Stimulated activated CD4-positive, alpha-beta T cell treated with anti-CD3 and anti-CD28 coated beads, Interleukin-2, amount 100 ng/mL, for 48 hours (primary cell): ENCODE data around the gene SPON1.

Source experiments
- DNase-seq, 2 donors: peaks; one replicate each; pipeline ENCODE4 v3.0.0-alpha.2; 2020

SPON1 gene

DNA sequence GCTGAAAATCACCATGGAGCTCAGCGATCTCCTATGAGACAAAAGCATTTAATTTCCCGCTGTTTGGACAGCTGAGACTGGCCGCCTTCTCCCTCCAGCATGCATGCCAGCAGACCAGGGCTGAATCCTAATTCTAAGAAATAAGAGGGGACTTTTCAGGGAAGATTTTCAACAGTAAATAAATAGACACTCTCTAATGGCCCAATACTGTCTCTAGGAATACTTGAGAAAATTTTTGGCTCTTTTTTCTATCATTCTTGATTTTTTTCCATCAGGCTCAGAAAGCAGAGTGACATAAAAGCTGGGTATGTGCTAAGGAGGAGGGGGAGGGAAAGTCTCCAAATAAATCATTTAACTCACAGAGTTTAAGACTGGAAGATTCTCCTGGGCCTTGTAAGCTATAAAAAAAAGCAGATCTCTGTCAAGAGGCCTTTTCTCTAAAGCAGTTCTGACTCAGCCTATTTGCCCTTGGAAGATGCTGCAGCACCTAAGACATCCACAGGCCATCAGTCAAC, 17.6 kb upstream of the SPON1 start:
- no peak for DNase-seq

DNA sequence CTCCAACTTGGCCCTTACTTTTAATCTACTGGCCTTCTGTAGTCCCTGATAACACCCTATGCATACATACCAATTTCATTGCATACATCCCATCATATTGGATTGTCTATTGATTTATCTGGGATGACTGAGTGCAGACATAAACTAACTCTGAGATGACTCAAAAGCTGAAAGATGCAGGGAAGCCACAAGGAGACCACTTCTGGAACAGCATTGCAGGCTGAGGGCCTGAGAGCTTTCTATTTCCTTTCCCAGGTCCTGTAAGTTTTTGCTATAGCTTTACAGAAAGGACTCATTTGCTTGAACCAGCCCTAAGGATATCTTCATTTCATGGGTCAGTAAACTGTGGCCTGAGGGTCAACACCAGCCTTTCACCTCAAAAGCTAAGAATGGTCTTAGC, 15.1 kb upstream of the SPON1 start:
- no peak for DNase-seq

DNA sequence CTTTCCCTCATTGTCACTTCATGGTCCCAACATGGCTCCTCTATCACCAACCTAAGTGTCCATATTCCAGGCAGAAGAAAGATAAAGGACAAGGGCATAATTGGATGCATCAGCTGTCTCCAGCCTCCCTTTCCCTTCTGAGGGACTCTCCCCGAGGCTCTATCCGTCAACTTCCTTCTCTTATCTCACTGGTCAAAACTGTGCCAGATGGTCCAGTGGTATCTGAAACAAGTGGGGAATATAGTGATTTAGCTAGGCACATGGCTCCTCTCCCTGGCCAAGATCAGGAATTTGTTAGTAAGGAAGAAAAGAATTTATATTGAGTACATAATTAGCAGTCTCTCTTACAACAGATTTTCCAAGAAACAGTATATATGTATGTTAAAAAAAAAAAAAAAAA, 12.6 kb upstream of the SPON1 start:
- DNase-seq = no peak

DNA sequence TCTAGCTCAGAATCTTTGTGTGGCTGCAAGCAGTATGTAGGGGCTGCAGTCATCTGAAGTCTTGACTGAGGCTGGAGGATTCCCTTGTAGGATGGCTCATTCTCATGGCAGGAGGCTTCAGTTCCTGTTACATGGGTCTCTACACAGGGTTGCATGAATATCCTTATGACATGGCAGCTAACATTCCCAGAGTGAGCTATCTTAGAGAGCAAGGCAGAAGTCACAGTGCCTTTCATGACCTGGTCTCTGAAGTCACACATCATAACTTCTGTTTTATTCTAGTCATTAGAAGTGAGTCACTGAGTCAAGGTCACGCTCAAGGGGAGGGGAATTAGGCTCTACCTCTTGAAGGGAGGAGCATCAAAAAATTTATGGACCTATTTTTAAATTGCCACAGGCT, 10.3 kb upstream of the SPON1 start:
- no peak for DNase-seq

DNA sequence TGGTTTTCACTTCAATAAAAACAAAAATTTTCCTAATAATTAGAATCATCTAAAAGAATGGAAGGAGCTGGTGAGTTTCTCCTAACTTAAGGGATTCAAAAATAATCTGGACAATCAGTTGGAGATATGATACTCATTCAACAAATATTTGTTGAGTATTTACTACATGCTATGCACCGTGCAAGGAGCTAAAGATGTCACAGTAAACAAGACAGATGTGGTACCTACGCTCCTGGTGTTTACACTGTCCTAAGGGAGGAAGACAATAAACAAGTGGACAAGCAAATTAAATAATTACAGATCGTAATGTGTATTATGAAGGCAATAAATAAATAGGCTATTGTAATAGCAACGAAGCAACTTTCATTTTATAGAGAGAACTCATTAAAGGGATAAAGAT, 9.9 kb upstream of the SPON1 start:
- DNase-seq = no peak

DNA sequence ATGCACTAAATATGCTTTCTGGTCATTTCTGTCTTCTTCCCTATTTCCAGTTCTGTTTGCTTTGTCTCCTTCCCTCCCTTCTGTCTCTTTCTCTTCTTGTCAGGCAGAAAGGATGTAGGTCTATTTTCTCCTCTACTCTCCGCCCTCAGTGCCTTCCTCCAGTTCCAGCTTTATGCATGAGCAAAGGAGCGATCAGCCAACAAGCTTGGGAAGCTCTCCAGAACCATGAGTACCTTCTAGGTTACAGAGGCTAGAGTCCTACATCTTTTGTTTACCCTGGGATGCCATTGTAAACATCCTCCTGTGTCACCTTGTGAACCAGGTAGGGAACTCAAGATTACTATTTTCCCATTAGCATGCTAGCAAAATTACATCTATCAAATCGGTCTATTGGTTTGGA, 7.9 kb upstream of the SPON1 start:
- DNase-seq = no peak

DNA sequence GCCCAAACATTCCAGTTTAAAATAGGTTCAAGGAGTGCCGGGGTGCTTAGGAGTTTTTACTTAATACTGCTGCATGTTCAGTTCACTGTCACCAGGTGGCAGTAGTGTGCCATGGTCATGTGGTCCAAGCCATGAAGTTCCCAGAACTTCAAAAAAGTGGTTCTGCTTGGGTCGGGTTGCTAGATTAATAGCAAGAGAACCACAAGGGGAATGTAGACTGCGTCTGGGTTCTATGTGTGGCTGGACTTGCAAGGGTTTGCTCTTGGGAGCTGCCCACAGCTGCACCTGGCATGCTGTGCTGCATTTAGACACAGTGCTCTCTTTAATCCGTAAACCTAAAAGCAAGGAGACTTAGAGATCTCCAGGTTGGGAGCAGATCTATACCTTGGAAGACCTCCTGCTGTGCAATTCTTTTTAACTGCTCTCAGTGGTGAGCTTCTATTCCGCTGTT, 6.5 kb upstream of the SPON1 start:
- peak; percentile 52 to 59 for DNase-seq

DNA sequence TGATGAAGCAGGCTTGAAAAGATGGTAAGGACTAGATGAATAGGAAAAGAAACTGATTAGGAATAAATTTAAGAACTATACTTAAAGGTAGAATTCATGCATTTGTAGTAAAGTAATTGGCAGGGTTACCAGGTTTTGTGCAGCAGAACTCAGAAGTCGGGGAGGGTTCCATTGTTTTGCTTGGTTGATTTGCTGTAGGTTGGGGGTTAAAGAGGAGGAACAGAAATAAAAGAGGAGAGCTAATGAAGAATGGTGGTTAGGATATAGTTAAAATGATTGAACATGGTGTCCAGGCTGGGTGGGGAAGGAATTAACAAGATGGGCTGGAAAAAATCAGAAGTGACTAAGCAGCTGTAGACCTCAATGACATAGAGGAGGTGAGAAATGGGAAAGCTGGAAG, 5.5 kb upstream of the SPON1 start:
- no peak for DNase-seq

DNA sequence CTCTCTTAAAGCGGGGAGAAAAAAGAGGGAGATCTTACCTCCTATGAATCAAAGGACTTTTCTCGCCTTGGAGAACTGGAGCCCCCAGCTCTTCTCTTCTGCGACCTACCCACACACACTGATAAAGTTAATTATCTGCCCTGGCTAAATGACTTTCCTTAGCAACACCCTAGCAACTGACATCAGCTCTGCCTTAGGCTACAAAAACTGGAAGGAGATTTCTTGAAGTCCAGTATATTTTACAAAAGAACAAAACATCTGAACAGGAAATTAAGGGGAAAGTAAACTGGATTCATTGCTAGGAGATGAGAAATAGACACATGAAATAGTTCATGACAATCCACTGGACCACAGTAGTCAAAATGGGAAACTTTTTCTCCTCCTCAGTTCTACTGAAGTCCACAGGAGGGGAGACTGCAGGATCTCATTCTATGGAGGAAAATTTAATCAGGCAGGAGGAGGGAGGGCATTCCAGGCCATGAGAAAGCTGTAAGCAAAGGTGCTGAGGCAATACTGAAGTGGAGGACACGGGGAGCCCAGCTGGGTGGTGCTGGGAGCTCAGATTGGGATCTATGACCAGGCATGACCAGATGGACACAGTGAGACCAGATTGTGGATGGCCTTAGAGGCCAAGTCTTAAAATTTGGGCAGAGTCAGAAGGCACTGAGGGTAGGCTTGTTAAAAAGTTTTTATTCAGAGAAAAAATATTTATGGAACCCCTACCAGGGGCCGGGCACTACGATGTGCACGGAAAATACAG, 3.7 kb upstream of the SPON1 start:
- no peak for DNase-seq

DNA sequence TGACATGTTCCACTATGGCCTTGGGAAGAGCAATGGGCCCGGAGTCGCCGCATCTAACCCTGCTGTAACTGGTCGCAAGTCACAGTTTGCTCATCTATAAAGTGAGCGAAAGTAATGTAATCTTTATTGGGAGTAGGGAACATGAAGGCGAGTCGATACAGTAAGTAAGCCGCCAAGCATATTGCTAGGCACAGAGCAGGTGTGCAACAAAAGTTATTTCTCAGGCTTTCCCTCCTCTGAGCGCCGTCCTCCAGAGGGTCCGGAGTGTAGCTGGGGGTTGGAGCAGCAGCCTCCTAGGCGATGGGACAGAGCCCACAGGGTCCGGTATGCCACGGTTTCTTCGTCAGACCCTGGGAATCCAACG, 343 bp upstream of the SPON1 start:
- DNase-seq = no peak

DNA sequence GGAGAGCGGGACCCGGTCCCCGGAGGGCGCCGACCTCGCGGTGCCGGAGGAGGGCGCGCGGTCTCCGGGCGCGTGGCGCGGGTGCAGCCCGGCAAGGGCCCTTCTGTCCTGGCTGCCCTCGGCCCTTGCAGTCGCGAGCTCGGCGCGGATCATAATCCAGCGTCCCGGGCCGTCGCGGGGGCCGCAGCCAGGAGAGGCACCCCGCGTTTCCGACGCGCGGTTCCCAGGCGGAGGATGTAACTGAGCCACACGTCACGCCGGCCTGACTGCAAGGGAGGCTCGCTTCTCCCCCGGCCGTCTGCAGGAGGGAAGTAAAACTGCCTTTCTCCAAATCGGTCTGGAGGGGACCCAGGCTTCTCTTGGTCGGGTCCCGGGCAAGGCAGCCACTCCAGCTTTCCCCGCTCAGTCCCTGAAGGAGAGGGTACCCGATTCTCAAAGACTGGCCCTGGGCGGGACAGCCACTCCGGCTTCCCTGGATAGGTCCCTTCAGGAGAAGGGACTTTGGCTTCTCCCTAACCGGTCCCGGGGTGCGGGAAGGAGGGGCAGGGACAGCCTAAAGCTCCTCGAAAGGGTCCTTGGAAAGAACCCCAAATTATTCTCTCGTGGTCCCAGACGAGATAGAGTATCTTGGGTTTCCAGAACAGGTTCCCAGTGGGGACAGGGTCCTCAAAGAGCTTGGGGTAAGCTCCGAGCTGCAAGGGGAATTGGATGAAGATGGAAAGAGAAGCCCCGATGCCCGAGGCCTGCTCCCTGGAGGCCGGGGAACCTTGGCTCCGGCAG, 836 bp downstream of the SPON1 start:
- peak; percentile 26 to 31 for DNase-seq

DNA sequence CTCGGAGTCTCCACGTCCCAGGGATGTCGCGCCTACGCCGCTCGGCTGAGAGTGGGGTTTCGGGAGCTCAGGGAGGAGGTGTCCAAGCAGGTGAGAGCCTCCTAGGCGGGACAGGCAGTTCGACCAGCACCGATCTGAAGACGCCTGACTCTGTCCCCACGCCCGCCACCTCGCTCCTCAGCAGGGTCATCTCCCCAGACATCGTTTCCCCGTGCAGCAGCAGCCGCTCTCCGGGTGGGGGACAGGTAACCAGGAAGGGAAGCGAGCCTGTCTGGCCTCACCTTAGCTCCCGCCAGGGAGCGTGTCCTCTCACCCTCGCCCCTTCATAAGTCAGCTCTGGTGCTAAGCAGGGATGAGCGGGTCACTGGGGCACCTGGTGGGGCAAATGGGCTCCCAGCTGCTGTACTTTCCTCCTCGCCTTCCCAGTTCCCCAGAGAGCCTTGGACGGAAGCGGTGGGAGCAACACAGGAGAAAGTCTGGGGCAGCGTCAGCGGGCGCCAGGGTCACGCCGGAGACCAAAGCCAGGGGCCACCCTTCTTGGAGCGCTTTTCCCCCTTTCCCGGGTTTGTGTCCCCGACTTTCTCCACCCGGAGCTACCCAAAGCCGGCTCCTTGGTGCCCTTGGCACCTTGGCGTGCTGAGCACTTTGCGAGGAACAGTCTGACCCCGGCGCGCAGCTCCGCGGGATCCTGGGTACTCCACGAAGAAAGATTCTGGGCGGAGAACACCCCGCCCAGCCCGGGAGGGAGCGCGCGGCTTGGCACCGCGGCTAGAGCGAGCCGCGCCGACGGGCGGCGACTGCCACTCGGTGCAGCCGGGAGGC, 1.6 kb downstream of the SPON1 start:
- DNase-seq = peak in 1 of 2 donors; percentile 11

DNA sequence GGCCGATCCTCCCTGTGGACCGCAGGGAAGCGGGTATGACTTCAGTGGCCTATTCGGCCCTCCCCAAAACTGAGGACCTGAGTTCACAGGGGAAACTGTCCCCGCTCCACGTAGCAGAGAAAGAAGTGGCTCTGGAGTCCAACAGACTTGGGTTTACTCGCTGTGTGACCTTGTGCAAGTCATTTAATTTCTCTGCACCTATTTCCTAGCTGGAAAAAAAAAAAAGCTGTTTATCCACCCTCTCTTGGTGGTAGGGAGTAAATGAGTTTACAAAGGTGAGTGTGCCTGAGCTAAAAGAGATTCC, 2.2 kb downstream of the SPON1 start:
- DNase-seq = no peak

DNA sequence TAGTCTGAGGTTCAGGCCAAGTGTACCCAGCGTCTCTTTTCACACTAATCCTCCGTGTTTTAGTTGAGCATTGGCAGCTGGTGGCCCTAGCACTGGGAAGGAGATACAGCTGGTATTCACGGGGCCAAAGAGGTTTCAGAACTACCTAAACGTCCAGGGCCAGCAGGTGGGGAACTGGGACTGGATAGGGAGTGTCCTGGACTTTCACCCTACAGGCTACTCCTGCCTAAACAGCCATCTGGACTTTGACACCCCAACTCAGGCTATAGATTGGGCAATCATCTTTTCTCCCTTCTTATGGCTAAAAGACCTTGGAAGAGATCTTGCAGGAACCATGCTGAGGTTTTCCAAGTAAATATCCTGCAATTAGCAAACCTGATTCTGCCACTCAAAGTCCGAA, 2.8 kb downstream of the SPON1 start:
- no peak for DNase-seq

DNA sequence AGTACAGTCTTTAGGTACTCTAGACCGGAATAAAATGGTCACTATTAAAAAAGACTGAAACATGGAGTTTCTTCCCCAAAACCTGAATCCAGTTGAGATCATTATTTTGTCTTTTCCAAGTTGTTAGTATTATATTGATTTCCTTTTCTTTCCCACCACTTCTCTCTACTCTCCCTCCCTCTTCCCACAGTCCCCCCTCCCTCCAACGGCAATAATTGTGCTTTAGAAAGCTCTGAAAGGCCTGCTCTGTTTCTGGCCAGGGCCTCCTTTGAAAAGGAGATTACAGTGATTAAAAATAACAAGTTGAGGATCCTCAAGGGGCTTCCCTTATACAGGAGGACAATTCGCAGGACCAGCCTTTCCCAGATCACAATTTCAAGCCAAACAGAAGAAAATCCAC, 3.5 kb downstream of the SPON1 start:
- DNase-seq = no peak

DNA sequence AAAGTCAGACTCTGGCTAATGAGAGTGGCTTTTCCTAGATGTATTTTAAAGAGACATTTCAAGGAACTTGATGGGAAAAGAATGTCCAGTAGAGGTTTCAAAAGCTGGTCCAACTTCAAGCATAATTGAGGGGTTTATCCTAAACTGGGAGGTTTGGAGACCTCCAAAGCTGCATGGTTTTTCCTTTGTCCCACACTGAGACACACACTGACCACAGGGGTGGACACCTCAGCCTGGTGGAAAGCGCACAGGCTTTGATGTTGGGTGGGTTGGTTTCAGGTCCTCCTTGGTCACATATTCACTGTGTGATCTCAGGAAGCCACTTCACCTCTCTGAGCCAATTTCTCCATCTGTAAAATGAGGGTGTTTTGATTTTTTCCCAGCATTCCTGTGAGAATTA, 4.0 kb downstream of the SPON1 start:
- DNase-seq = no peak

DNA sequence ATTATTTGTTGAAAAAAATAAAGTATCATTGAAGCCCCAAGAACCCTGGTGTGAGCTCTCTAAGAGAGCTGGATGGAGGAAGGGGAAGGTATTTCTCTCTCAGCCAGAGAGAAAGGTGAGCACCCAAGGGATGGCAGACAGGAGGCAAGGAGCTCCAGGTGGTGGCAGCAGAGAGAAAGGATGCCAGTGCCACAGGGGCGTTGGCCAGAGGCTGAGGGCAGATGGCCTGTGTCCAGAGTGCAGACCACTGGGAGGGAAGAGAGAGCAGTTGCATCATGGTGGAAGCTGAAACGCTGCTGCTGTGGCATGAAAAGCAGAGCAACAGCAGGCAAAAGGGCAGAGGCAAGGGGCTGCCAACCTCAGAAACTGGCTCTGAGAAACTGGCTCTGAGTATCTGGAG, 8.5 kb downstream of the SPON1 start:
- DNase-seq = no peak

DNA sequence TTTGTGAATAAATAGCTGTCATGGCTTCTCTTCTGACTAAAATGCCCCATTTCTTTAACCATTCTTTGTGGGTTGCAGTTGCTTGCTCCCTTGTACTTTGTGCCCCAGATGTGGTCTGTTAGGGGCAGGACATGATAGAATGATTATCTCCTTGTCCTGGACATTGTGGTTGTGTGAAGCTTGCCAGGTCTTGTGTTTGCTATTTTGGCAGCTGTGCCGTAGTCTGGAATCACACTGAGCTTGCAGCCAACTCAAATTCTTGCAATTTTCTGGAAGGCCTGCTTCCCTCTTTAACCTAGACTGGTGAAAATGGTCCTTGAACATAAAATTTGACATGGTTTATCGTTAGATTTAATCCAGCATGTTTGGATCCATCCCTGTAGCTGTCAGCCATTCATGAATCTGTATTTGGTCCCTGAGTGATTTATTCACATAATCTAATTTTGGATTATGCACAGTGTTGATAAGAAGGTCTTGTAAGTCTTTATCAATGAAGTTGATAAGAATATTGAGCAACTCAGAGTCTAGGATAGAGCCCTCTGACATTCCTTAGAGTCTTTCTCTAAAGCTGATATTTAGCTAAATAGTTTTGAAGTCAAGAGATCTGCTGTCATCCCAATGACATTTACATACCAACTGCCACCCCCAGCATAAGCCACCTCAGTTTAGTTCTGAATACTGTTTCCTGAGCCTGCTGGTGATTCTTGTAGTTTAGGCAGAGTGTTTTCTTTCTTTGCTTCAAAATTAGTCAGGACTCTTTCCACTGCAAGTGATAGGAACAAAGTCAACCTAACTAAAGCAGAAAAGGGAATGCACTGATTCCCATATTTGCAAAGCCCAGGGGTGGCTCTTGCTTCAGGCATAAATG, 9.8 kb downstream of the SPON1 start:
- no peak for DNase-seq

DNA sequence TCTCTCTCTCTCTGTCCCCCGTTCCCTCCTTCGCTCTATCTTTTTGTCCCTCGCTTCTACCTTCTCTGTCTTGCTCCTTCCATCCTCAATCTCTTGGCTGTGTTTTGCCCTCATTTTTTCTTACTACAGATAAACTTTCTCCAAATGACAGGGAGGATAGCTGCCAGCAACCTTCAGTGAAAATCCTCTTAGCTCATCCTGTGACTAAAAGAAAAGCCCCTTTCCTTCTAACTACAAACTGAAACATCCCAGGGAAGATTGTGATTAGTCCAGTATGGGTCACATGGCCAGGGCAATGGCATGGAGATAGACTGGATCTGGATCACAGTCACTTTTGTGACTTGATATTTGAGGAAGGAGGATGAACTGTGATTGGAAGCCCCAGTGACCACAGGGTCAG, 10.4 kb downstream of the SPON1 start:
- no peak for DNase-seq

DNA sequence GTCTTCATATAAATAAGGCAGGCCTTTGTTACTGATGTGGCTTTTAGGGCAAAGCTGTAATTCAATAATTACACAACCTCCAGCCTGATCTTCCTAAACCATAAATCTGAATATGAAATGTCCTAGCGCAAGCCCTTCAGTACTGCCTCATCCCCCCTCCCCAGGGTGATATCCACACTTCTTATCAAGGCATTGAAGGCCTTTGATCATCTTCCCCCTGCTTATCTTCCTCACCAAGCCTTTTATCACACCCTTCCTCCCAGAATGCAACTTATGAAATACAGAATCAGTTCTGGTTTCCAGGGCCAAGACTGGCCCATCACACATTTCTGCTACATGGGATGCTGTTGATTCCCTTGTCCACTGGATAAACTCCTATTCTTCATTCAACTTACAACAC, 12.1 kb downstream of the SPON1 start:
- no peak for DNase-seq

DNA sequence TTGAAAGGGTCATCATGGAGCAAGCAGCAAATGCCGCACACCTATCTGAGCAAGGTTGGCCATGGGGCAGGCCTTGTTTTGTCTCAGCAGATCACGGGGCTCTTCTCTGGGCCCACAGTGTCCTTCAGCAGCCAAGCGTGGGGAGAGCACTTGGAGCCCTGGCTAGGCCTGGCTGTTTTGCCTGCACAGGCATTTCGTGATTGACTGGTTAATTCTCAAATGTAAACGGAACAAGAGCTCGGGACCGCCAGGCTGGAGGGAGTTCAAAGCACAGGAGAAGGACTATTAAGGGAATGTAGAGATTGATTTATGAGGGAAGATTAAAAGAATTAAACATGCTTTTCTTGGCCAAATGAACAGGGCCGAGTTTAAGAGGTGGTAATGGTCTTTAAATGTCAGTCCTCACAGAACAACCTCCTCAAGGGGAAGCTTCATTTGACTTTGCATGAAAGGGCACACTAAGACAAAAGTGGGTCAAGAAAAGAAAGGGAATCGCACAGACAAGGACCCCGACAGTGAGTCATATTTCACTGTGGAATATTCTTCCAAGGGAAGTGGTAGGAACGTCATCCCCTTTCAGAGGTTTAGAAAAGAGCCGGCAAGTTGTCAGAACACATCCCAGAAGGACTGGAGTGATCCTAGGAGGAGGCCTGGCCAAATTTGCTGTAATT, 20.7 kb downstream of the SPON1 start:
- DNase-seq = no peak
